Lower lobe of right lung (tissue), 2 donors: Measurements from ENCODE around the gene RASEF. TPM values are rescaled to one million over a fixed set of nuclear protein-coding genes. Genes with fewer than 3 reads are reported as not detected.

Experiments used
- ATAC-seq, 2 donors: fragments of 200-7000 bp; cut with Tn5 transposase; one replicate each; pipeline ENCODE4 v1.9.1; 2020 to 2022; ENCODE audit warnings: mild to moderate bottlenecking in 2 of 2, moderate library complexity in 2 of 2
- DNase-seq: peaks from one replicate; pipeline ENCODE4 v3.0.0-alpha.2; 2020
- H3K27ac ChIP-seq: fragments of 200-600 bp; one replicate; pipeline ENCODE4 v1.8.0; 2022
- H3K27me3 ChIP-seq: fragments of 200-600 bp; one replicate; pipeline ENCODE4 v1.8.0; 2022; ENCODE audit warnings: low read depth
- H3K36me3 ChIP-seq: fragments of 200-600 bp; one replicate; pipeline ENCODE4 v1.8.0; 2022; ENCODE audit warnings: mild to moderate bottlenecking
- H3K4me1 ChIP-seq: fragments of 200-600 bp; one replicate; pipeline ENCODE4 v1.8.0; 2022
- H3K4me3 ChIP-seq: fragments of 200-600 bp; one replicate; pipeline ENCODE4 v1.8.0; 2022; ENCODE audit warnings: mild to moderate bottlenecking
- H3K9me3 ChIP-seq: fragments of 200-600 bp; one replicate; pipeline ENCODE4 v1.8.0; 2022
- CTCF ChIP-seq: fragments of 200-600 bp; IDR thresholded peaks from one replicate; pipeline ENCODE4 v1.8.0; 2022; ENCODE audit warnings: antibody characterized with exemption, mild to moderate bottlenecking
- intact Hi-C: fragments of 100-400 bp; cut with DNase I; formaldehyde crosslinking; loops from one replicate; pipeline ENCODE4 v1.11.0; 2022
- total RNA-seq: library from RNA; stranded (reverse); fragmentation: NEBNext Ultra II Directional; extraction: Animal tissue kit (Norgen Biotek cat#: 25700); gene quantifications from one replicate; pipeline ENCODE4 v1.2.1, GENCODE V29; 2021
- donor health status: DM: no; HTN: yes; CAD: no; lungs with severe emphysema.

The RASEF gene
- total RNA-seq, 1 donor from 2014 or later, result 11.5 TPM

- intact Hi-C loops, result no loop called here
- Histone ChIP-seq H3K27me3 (peaks cover 23% of the 10 kb centered on the region), H3K36me3 (no peaks in the 10 kb centered on the region), H3K27ac (no peak overlapping the region), H3K4me3 (no peak overlapping the region), H3K9me3 (no peaks in the 10 kb centered on the region), H3K4me1 (no peaks in the 10 kb centered on the region)
- no peak for TF ChIP-seq CTCF
- ATAC-seq (no peak), DNase-seq (no peak)
Measured at GRCh38 chr9:83065233-83065632, 2.3 kb upstream of the RASEF start.

- H3K27ac ChIP-seq, result peak overlapping the region; percentile 87
- ATAC-seq (peak; percentile 64 to 67), DNase-seq (peak; percentile 74)
- intact Hi-C loops, result no loop called here
- H3K36me3 ChIP-seq, result no peaks in the 10 kb centered on the region
- H3K9me3 ChIP-seq, result no peaks in the 10 kb centered on the region
- peak overlapping the region; percentile 54 for H3K4me3 ChIP-seq
- peaks cover 23% of the 10 kb centered on the region for H3K27me3 ChIP-seq
- no peaks in the 10 kb centered on the region for H3K4me1 ChIP-seq
- no peak for TF ChIP-seq CTCF
Measured at GRCh38 chr9:83061990-83062650, 822 bp downstream of the RASEF start.

- no peak for DNase-seq
- H3K27ac ChIP-seq, result peak overlapping the region; percentile 87
- TF ChIP-seq CTCF, result no peak
- H3K27me3 ChIP-seq, result peaks cover 23% of the 10 kb centered on the region
- ATAC-seq, result no peak
- H3K4me1 ChIP-seq, result no peaks in the 10 kb centered on the region
- H3K9me3 ChIP-seq, result no peaks in the 10 kb centered on the region
- intact Hi-C loops, result no loop called here
- peak overlapping the region; percentile 54 for H3K4me3 ChIP-seq
- H3K36me3 ChIP-seq, result no peaks in the 10 kb centered on the region
Measured at GRCh38 chr9:83061036-83061435, 1.9 kb downstream of the RASEF start.

GRCh38 chr9:83060556-83060955, 2.4 kb downstream of the RASEF start:
- Histone ChIP-seq H3K27me3 (peaks cover 23% of the 10 kb centered on the region), H3K4me1 (no peaks in the 10 kb centered on the region), H3K27ac (peak overlapping the region; percentile 87), H3K4me3 (no peak overlapping the region), H3K36me3 (no peaks in the 10 kb centered on the region), H3K9me3 (no peaks in the 10 kb centered on the region)
- intact Hi-C loops, result no loop called here
- peak; percentile 11 to 54 for ATAC-seq
- no peak for TF ChIP-seq CTCF
- no peak for DNase-seq

GRCh38 chr9:83059417-83059816, 3.5 kb downstream of the RASEF start:
- DNase-seq (no peak), ATAC-seq (no peak)
- Histone ChIP-seq H3K27me3 (peaks cover 23% of the 10 kb centered on the region), H3K36me3 (no peaks in the 10 kb centered on the region), H3K27ac (no peak overlapping the region), H3K4me1 (no peaks in the 10 kb centered on the region), H3K9me3 (no peaks in the 10 kb centered on the region), H3K4me3 (no peak overlapping the region)
- intact Hi-C loops, result no loop called here
- TF ChIP-seq CTCF, result no peak
